ENCODE data around the gene WDR20. TPM values are rescaled to one million over a fixed set of nuclear protein-coding genes. Genes with fewer than 3 reads are reported as not detected.

The WDR20 gene
- total and polyA plus RNA-seq, 2 of the 8 experiments (the other 6 are each of a cell fraction or from before 2014, with no cell fraction given), result 11.2 to 26.7 TPM

DNA sequence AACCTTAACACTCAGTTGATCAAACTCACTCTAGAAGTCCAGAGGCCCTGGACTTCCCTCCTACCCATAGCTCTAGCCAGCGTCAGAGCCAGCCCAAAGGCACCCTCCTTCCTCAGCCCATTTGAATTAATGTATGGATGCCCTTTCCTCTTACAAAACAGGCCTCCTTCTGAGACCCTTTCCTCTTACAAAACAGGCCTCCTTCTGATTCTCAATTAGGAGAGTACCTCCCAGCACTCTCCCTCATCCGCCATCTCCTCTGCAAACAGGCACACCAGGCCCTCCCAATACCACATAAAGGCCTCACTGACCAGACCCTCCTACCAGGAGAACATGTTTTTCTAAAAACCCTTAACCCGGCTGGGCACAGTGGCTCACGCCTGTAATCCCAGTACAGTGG is 99.5 kb downstream of the WDR20 start:
- H3K14ac ChIP-seq (ENCODE audit: insufficient read length), result no peak overlapping the region
- H3K23me2 ChIP-seq (ENCODE audit: low read depth, low read length), result 0 out of 2 replicates have a peak, but pooled peaks cover 2% of the 10 kb centered on the region
- no peak overlapping the region for H2BK12ac ChIP-seq (ENCODE audit: low read depth, low read length)
- H2BK120ac ChIP-seq (replicated peaks; ENCODE audit: low read depth, low read length), result no peak overlapping the region
- no peak overlapping the region for H3K18ac ChIP-seq (ENCODE audit: extremely low read depth, low read length)
- H3K36me3 ChIP-seq (ENCODE audit: control insufficient read depth in 2 of 4, insufficient read depth in 4 of 4, low read length in 3 of 4), result no peaks in the 10 kb centered on the region
- H3K79me1 ChIP-seq (ENCODE audit: low read depth, low read length), result no peaks in the 10 kb centered on the region
- H3K27me3 ChIP-seq (replicated peaks in 1 of 4; ENCODE audit: control insufficient read depth in 3 of 4, extremely low read depth in 1 of 4, insufficient read depth in 3 of 4, low read length in 3 of 4), result no peaks in the 10 kb centered on the region
- H3K27ac ChIP-seq (ENCODE audit: low read depth, low read length), result no peak overlapping the region
- no peak overlapping the region for H2BK20ac ChIP-seq (ENCODE audit: low read length)
- H2BK15ac ChIP-seq (ENCODE audit: low read length), result no peak overlapping the region
- no peak for FAIRE-seq
- no peak overlapping the region for H3K9ac ChIP-seq (replicated peaks in 1 of 4; ENCODE audit: extremely low read depth in 1 of 4, low read depth in 3 of 4, low read length in 3 of 4)
- H3K9me3 ChIP-seq (ENCODE audit: insufficient read depth in 2 of 2, low read depth in 1 of 2, low read length in 1 of 2), result peaks cover 3 to 4% of the 10 kb centered on the region in 2 experiments; a peak in 1 of 4 replicates
- DNase-seq (ENCODE audit: low read depth in 1 of 2, low spot score in 2 of 2), result no peak
- H2AK5ac ChIP-seq (ENCODE audit: low read depth, low read length), result no peak overlapping the region
- no peak overlapping the region for H3K23ac ChIP-seq (ENCODE audit: insufficient read length)
- no peak overlapping the region for H2BK5ac ChIP-seq (ENCODE audit: low read depth, low read length)
- no peaks in the 10 kb centered on the region for H3K79me2 ChIP-seq (ENCODE audit: control insufficient read depth in 1 of 2, insufficient read depth in 2 of 2, low read length in 2 of 2)
- ChIA-PET CTCF (ENCODE audit: partially characterized antibody) (interaction anchor here (1.6 to 1.7 kb wide), 2 partner anchors 75 to 83 kb away, joined by 5 to 6 read pairs; no protein-coding TSS in a partner anchor), POLR2A (ENCODE audit: partially characterized antibody) (interaction anchor here (0.6 kb wide), 1 partner anchor 15 kb away, joined by 3 read pairs; no protein-coding TSS in a partner anchor)
- H3K56ac ChIP-seq (replicated peaks; ENCODE audit: insufficient read length, low read depth, low read length), result no peak overlapping the region
- no peaks in the 10 kb centered on the region for H4K20me1 ChIP-seq (replicated peaks in 1 of 2; ENCODE audit: control insufficient read depth in 1 of 2, insufficient read depth in 2 of 2, low read length in 2 of 2)
- no peak overlapping the region for H4K8ac ChIP-seq (ENCODE audit: extremely low read depth, insufficient read depth, low read length)
- H3K4me3 ChIP-seq (ENCODE audit: extremely low read depth in 1 of 4, insufficient read depth in 2 of 4, low read depth in 3 of 4, low read length in 4 of 4), result no peak overlapping the region
- WGBS, 2 experiments (ENCODE audit: extremely low coverage in 1 of 2, insufficient coverage in 1 of 2, insufficient read length in 1 of 2, insufficient replicate concordance in 2 of 2, low coverage in 1 of 2, low lambda C conversion rate in 2 of 2, missing lambda C conversion rate in 1 of 2), result 91% methylated on average over 4 of the region's 4 CpGs; no CpG with 5 or more reads in 1 of the 2 experiments
- H2AFZ ChIP-seq (ENCODE audit: low read length), result no peak overlapping the region
- no peak overlapping the region for H4K91ac ChIP-seq (replicated peaks; ENCODE audit: insufficient read length, low read length)
- no peak overlapping the region for H4K5ac ChIP-seq (ENCODE audit: insufficient read length, low read depth, low read length)
- peaks cover 0 to 6% (median 2%) of the 10 kb centered on the region in 4 experiments; a peak in 4 of 7 replicates for H3K4me1 ChIP-seq (replicated peaks in 1 of 4; ENCODE audit: control insufficient read depth in 3 of 4, insufficient read depth in 4 of 4, low read length in 3 of 4)
- H3K4ac ChIP-seq (replicated peaks; ENCODE audit: insufficient read length, low read depth, low read length), result no peak overlapping the region
- no peak overlapping the region for H3K4me2 ChIP-seq (ENCODE audit: insufficient read depth in 1 of 2, low read depth in 2 of 2, low read length in 2 of 2)
- TF ChIP-seq BRCA1 (IDR thresholded peaks at IDR 0.05; ENCODE audit: low read depth, low read length) (no peak), NANOG (IDR thresholded peaks at IDR 0.05; ENCODE audit: insufficient read depth, low read depth, low read length, poor library complexity, severe bottlenecking) (no peak), POLR2AphosphoS5 (IDR thresholded peaks at IDR 0.05; ENCODE audit: low read depth, low read length) (no peak), CBX8 (IDR thresholded peaks at IDR 0.05; ENCODE audit: borderline replicate concordance, low read depth, low read length) (no peak), POLR2A (IDR thresholded peaks at IDR 0.05; ENCODE audit: control extremely low read depth in 1 of 2, low read depth in 2 of 2, low read length in 2 of 2) (no peak), SP1 (IDR thresholded peaks at IDR 0.05; ENCODE audit: low read depth, low read length) (no peak), TCF12 (IDR thresholded peaks at IDR 0.05; ENCODE audit: low read depth, low read length) (no peak), CHD2 (IDR thresholded peaks at IDR 0.05; ENCODE audit: low read length) (no peak)
